ENCODE data around the gene MS4A5. TPM values are rescaled to one million over a fixed set of nuclear protein-coding genes. Genes with fewer than 3 reads are reported as not detected.

The MS4A5 gene
- total RNA-seq (ENCODE audit: unreplicated experiment): not detected
- long read RNA-seq: 0 reads

DNA sequence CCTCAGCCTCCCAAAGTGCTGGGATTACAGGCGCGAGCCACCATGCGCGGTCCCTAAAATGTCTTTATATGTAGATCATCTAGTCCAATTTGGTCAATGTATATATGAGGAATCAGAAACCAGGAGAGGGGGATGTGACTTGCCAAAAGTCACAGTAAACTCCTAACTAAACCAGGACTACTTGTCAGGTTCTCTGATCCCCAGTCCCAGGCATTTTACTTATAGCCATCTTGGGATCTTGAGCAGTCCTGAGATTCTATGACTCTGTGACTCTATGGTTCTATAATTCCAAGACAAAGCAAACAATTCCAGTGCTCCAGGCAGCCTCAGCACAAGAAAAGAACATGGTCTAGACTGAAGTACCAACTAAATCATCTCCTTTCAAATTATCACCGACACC lies at the start of gene MS4A5:
Gene MS4A5, plus strand, starts transcription at position 301 of the 400 bp plus-strand sequence. CDS start 103 bp downstream, outside the sequence.
- H3K4me3 Mint-ChIP-seq (ENCODE audit: unreplicated experiment): no peak within 1 kb of the TSS
- DNase-seq (ENCODE audit: low spot score): no peak
- no peak within 1 kb of the TSS for H3K27ac Mint-ChIP-seq (ENCODE audit: unreplicated experiment)
- peaks cover 2% of the 10 kb centered on the region for H3K27me3 Mint-ChIP-seq (ENCODE audit: unreplicated experiment)
- H3K9me3 Mint-ChIP-seq (ENCODE audit: unreplicated experiment): no peaks in the 10 kb centered on the region
- TF ChIP-seq, protein P1, sequence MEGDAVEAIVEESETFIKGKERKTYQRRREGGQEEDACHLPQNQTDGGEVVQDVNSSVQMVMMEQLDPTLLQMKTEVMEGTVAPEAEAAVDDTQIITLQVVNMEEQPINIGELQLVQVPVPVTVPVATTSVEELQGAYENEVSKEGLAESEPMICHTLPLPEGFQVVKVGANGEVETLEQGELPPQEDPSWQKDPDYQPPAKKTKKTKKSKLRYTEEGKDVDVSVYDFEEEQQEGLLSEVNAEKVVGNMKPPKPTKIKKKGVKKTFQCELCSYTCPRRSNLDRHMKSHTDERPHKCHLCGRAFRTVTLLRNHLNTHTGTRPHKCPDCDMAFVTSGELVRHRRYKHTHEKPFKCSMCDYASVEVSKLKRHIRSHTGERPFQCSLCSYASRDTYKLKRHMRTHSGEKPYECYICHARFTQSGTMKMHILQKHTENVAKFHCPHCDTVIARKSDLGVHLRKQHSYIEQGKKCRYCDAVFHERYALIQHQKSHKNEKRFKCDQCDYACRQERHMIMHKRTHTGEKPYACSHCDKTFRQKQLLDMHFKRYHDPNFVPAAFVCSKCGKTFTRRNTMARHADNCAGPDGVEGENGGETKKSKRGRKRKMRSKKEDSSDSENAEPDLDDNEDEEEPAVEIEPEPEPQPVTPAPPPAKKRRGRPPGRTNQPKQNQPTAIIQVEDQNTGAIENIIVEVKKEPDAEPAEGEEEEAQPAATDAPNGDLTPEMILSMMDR (IDR thresholded peaks at IDR 0.05; ENCODE audit: unreplicated experiment): no peak
- no peaks in the 10 kb centered on the region for H3K4me1 Mint-ChIP-seq (ENCODE audit: unreplicated experiment)
- no peaks in the 10 kb centered on the region for H3K36me3 Mint-ChIP-seq (ENCODE audit: low read depth, unreplicated experiment)

DNA sequence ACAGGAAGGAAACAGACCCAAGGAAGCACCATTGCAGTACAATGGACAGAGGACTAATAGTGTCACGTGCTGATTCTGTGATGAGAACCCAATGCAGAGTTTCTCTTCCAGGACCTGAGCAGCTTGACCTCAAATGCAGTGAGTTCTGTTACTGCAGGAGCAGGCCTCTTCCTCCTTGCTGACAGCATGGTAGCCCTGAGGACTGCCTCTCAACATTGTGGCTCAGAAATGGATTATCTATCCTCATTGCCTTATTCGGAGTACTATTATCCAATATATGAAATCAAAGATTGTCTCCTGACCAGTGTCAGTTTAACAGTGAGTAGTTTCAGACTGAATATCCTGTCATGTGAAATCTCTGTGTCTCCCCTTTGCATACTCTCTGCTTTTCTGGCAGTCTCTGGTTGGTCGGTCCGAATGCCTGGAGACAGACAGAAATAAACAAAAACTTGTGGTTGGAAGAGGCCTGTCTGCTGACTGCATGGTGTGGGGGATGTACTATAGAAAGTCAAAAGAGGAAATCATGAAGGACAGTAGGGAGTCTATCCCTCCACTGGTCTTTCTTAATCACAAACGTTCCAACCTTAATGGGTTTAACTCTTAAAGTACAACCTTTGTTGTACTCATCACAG lies 40.0 kb upstream of the MS4A5 start:
- no peaks in the 10 kb centered on the region for H3K9me3 Mint-ChIP-seq (ENCODE audit: unreplicated experiment)
- H3K27me3 Mint-ChIP-seq (ENCODE audit: unreplicated experiment): peaks cover 1% of the 10 kb centered on the region
- H3K4me1 Mint-ChIP-seq (ENCODE audit: unreplicated experiment): peaks cover 7% of the 10 kb centered on the region
- H3K4me3 Mint-ChIP-seq (ENCODE audit: unreplicated experiment): no peak overlapping the region
- TF ChIP-seq, protein P1 (IDR thresholded peaks at IDR 0.05; ENCODE audit: unreplicated experiment): no peak
- no peaks in the 10 kb centered on the region for H3K36me3 Mint-ChIP-seq (ENCODE audit: low read depth, unreplicated experiment)
- H3K27ac Mint-ChIP-seq (ENCODE audit: unreplicated experiment): no peak overlapping the region
- no peak for DNase-seq (ENCODE audit: low spot score)

GRCh38 chr11:60390419-60390818 lies 39.0 kb upstream of the MS4A5 start:
- Mint-ChIP-seq H3K27me3 (ENCODE audit: unreplicated experiment) (peaks cover 1% of the 10 kb centered on the region), H3K4me1 (ENCODE audit: unreplicated experiment) (peaks cover 7% of the 10 kb centered on the region), H3K4me3 (ENCODE audit: unreplicated experiment) (no peak overlapping the region), H3K36me3 (ENCODE audit: low read depth, unreplicated experiment) (no peaks in the 10 kb centered on the region), H3K27ac (ENCODE audit: unreplicated experiment) (no peak overlapping the region), H3K9me3 (ENCODE audit: unreplicated experiment) (no peaks in the 10 kb centered on the region)
- TF ChIP-seq, protein P1 (IDR thresholded peaks at IDR 0.05; ENCODE audit: unreplicated experiment): no peak
- DNase-seq (ENCODE audit: low spot score): no peak

- Mint-ChIP-seq H3K27ac (ENCODE audit: unreplicated experiment) (no peak overlapping the region), H3K4me3 (ENCODE audit: unreplicated experiment) (no peak overlapping the region), H3K9me3 (ENCODE audit: unreplicated experiment) (no peaks in the 10 kb centered on the region), H3K27me3 (ENCODE audit: unreplicated experiment) (peaks cover 1% of the 10 kb centered on the region), H3K36me3 (ENCODE audit: low read depth, unreplicated experiment) (no peaks in the 10 kb centered on the region), H3K4me1 (ENCODE audit: unreplicated experiment) (peaks cover 7% of the 10 kb centered on the region)
- DNase-seq (ENCODE audit: low spot score): no peak
- TF ChIP-seq, protein P1 (IDR thresholded peaks at IDR 0.05; ENCODE audit: unreplicated experiment): no peak
These were observed 37.0 kb upstream of the MS4A5 start for GRCh38 chr11:60392361-60392760.

DNA sequence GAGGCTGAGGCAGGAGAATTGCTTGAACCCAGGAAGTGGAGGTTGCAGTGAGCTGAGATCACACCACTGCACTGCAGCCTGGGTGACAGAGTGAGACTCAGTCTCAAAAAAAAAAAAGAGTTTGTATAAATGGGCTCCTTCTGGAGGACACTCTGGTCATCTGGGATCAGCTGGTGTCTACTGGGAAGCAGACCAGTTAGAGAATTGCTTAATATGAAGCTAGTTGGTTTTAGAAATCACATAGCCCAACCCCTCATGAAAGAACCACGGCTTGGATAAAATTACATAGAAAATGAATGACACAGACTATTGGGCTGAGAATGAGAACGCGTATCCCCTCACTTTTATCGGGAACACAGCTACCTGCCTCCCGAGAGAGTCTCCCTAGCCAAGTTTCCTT lies 36.4 kb upstream of the MS4A5 start:
- DNase-seq (ENCODE audit: low spot score): no peak
- no peaks in the 10 kb centered on the region for H3K36me3 Mint-ChIP-seq (ENCODE audit: low read depth, unreplicated experiment)

More for the DNA sequence above, 36.4 kb upstream of the MS4A5 start:
- Mint-ChIP-seq H3K9me3 (ENCODE audit: unreplicated experiment) (no peaks in the 10 kb centered on the region), H3K4me1 (ENCODE audit: unreplicated experiment) (peaks cover 7% of the 10 kb centered on the region), H3K27me3 (ENCODE audit: unreplicated experiment) (peaks cover 1% of the 10 kb centered on the region), H3K27ac (ENCODE audit: unreplicated experiment) (no peak overlapping the region), H3K4me3 (ENCODE audit: unreplicated experiment) (no peak overlapping the region)
- TF ChIP-seq, protein P1 (IDR thresholded peaks at IDR 0.05; ENCODE audit: unreplicated experiment): no peak
